Forelimb muscle (tissue), 1 donor: Measurements from ENCODE around the gene CDT1. TPM values are rescaled to one million over a fixed set of nuclear protein-coding genes. Genes with fewer than 3 reads are reported as not detected.

Source experiments
- DNase-seq: peaks from one replicate; pipeline ENCODE4 v3.0.0-alpha.2; 2013; ENCODE audit warnings: low read depth
- polyA plus RNA-seq: library from polyadenylated mRNA; unstranded; fragments of 120-200 nt; gene quantifications from one replicate; pipeline ENCODE4 v1.2.1, GENCODE V29; 2013; ENCODE audit not compliant: insufficient read length

The CDT1 gene
- polyA plus RNA-seq, 1 donor = 5.6 TPM

DNA sequence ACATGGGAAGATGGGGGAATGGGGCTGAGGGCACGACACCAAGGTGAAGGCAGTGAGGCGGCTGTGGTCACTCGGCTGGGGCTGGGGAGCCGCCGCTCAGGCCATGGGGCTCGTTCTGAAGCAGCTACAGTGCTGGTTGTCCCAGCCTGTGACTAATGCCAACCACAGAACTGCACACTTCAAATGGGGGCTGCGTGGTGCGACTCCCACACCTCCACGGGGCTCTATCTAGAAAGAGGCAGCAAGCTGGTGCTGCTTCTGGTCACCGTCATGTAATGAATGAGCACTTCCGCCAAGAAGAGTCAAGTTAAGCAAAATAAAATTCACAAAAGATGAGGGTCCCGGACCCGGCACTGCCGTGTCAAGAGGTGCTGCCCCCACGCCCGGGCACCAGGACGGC, 33.2 kb downstream of the CDT1 start:
- DNase-seq = no peak

DNA sequence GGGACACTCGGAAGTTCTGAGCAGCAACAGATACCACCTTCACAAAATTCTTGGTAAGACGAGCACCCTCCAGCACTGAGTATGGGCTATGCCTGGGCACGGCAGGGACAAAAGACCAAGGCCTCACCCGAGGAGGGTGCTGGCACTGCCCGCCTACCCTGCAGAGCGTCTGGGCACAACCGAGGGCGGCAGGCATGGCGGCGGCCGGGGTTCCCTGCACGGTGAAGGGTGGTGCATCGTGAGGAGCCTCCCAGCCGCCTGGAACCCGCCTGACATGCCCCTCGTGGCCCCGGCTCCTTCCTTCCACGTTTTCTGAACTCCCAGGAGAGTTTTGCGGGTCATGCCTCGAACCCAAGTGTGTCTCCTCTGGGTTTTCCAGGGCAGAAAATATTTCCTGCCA, 34.2 kb downstream of the CDT1 start:
- no peak for DNase-seq

DNA sequence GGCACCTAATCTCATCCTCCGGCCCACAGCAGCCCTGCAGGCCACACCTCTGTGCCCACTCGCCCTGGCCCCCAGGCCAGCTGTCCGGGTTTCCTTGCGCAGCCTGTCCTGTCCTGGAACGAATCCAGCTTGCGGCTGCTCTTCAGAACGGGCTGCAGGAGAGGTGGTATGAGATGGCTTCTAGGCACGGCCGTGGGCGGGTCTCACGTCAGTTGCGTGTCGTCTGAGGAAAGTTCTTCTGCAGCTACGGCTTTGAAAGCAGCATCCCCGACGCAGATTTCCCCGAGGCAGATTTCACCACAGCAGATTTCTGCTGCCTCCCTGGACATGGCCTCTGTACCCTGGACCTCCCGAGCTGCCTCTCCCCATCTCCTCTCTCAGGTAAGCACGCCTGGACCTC, 35.0 kb downstream of the CDT1 start:
- DNase-seq = no peak

DNA sequence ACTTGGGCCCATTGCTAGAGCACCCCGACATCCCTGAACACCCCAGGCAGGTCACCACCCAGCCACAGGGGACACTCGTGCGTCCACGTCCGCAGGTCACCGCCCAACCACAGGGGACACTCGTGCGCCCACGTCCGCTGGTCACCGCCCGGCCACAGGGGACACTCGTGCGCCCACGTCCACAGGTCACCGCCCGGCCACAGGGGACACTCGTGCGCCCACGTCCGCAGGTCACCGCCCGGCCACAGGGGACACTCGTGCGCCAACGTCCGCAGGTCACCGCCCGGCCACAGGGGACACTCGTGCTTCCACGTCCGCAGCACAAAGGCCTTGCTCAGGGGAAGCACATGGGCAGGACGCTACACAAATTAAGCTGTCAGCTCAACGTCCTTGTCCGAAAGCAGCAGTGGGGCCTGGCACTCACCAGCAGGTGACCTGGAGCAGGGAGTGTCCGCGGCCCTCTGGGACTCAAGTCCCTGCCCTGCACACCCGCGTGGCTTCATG, 35.5 kb downstream of the CDT1 start:
- DNase-seq = no peak

DNA sequence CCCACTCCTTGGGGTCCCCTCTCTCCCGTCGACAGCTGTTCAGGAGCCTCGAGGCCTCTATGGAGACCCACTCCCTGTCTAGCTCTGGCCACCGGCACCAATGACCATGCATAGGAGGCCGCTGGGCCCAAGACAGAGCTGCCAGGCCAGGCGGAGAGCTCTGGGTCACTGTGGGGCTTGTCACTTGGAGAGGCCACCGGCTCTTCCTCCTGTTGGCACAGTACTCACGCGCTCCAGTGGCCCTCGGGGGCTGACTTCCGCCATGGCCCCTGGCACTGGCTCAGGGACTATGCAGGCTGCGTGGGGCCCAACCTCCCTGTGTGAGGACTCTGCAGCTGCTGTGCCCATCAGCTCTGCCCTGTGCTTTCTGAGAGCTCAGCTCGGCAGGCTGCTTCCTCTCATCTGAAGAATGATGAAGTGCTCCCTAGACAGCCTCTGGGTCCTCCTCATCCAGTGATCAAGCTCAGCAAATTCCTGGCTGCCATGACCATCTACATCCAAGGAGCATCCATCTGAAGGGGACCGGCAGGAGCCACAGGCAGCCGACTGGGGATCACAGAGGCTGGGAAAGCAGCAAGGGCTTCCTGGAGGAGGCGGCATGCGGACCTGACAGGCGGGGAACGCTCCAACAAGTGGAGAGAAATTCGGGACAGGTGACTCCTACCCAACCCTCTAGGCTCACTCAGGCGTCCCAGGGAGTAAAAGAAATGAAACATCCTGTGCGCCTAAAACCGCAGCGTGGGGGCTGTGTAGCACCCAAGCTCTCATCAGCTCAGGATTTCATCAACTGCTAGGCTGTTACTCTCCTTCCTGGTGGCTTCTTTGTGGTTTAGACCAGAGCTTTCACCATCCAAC, 36.4 kb downstream of the CDT1 start:
- DNase-seq = no peak

DNA sequence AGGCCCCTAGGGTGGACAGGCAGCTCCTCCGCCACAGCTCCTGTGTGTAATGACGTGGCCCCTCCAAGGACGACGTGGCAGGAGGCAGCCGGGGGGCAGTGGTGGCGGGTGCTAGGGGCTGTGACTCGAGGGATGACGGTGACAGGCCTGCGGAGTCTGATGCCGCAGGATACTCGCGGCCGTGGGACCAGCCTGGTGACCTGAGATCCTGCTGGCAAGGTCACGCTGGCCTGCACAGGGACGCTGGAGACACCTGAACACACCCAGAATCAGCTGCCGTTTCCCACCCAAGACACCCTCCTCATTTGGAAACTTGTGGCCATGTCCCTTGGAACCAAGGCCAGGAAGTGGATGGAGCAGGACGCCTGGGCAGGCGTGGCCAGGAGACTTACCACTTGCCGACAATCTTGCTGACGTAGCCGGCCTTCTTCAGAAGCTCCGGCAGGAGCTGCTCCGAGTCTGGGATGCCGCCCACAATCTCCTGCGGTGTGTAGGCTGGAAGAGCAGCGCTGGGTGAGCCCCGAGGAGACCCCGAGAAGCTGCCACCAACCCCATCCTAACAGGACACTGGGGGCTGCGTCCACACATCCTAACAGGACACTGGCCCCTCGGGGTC, 37.1 kb downstream of the CDT1 start:
- no peak for DNase-seq

DNA sequence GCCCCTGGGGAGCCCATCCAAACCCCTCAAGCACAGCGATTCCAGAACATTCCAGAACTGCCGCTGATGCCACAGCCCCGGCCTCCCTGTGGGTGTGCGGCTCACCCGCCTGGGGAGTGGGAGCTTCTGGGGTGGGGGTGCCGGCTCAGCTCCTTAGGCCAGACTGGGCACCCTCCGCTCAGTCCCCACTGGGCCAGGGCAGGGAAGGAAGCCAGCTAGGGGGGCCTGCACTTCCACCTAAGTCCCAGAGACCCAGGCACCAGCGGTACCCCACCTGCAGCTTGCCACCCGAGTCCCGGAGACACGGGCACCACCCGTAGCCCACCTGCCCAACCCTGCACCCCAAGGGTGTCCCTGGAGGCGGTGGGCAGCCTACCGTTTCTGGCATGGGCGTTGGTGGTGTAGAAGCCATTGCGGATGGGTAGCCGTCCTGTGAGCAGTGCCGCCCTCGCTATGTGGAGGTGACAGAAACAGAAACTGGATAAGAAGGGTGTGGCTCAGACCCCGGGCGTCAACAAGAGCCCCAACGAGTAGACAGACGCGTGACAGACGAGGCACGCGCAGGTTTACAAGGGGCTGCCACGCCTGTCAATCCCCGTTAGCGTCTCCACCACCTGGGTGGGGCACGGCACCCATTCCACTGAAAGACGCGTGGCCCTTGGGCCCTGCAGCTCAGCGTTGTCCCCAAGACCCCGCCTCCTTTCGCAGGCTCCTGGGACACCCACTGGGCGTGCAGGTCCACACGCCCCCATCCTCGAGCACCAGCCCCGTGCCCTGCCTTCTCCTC, 38.1 kb downstream of the CDT1 start:
- no peak for DNase-seq

DNA sequence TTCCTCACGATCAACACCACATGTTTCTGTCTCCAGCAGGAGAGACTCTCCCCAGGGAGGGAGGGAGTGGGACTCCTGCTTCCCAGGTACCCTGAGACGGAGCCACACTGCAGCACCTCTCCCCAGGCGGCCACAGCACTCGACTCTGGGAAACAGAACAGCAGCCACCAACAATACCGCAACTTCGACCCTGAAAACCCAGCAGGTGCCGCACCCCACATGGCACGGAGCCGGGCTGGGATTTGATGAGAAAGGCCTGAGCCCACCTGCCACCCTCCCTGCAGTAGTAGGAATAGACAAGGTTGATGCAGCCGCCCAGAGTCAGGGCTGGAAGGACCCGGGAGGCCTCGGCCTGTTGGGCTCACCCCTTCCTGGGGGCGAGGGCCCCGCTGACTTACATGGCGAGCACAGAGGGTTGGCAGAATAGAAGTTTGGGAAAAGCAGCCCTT, 38.7 kb downstream of the CDT1 start:
- no peak for DNase-seq

DNA sequence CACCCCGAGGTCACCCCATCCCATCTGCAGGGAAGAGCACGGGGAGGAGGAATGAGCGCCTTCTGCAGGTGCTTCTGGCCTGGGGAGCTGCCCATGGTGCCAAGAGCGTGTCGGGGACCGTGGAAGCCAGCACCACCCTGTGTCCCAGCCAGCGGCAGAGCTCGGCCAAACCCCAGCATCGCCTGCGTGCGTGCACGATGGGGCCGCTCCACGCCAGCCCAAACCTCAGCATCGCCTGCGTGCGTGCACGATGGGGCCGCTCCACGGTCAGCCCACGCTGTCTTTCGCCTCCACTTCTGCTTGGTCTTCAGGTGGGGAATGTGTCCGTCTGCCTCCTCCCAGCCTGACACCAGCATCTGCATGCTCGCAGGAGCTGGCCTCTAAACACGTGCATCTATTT, 39.2 kb downstream of the CDT1 start:
- no peak for DNase-seq

DNA sequence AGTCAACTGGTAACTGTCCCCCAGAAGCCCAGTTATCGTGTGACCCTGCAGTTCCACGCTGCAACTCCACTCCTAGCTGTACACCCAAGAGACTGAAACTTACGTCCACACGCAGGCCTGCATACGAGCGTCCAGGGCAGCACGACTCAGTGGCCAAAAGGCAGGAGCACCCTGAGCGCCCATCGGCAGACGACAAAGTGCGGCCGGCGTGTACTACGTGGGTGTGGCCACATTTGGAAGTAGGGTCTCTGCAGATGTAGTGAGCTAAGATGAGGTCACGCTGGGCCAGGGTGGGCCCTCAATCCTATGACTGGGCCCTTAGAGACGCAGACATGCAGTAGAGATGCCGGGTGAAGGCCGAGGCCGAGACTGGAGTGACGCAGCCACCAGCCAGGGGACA, 39.7 kb downstream of the CDT1 start:
- no peak for DNase-seq

DNA sequence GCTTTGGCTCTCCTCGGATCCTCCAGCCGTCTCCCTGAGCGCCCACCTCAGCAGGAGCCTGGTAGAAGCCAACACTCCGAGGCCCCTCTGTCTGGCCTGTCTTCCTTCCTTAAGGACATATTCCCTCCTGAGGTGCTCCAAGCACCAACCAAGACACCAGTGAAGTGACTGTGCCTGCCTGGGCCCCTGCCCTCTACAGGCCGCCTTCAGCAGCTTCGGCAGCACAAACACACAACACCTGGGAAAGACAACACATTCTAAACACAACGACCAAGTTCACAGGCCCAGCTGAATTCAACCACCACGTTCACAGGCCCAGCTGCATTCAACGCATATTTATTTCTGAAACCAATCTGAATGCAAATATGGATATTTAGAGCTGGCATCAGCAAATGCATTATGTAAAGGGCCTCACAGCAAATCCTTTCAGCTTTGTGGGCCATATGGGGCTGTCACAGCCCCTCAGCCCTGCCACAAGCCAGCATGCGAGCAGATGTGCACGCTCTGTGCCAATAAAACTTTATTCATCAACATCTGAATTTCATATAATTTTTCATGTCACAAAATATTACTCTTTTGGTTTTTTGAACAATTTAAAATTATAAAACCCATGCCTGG, 40.9 kb downstream of the CDT1 start:
- DNase-seq = no peak

DNA sequence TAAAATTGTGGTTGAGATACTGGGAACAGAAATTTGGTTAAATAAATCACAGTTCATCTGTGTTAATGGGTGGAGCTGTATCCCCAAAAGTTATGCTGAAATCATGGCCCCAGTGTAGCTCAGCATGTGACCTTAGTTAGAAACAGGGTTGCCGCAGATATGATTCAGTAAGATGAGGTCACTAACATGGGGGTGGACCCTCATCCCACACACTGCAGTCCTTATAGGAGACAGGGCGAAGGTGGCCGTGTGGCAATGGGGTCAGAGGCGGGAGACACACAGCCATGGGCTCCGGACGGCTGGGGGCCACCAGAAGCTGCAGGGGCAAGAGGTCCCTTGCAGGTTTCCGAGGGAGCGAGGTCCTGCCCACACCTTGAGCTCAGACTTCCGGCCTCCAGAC, 42.5 kb downstream of the CDT1 start:
- DNase-seq = no peak

DNA sequence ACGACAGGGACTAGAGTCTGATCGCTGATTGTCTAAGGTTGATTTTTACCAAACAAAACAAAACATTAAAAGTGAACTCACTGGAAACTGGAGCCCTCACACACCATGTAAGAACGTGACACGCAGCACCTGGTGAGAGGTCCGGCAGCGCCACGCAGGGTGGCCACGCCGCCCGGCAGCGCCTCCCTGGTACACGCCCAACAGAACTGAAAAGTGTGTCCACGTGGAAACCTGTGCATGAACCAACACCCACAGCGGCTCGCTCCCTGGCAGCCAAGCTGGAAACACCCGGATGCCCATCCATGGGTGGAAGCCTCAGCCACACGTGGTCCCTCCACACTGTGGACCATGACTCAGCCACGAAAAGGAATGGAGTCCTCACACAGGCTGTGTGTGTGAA, 44.1 kb downstream of the CDT1 start:
- no peak for DNase-seq

DNA sequence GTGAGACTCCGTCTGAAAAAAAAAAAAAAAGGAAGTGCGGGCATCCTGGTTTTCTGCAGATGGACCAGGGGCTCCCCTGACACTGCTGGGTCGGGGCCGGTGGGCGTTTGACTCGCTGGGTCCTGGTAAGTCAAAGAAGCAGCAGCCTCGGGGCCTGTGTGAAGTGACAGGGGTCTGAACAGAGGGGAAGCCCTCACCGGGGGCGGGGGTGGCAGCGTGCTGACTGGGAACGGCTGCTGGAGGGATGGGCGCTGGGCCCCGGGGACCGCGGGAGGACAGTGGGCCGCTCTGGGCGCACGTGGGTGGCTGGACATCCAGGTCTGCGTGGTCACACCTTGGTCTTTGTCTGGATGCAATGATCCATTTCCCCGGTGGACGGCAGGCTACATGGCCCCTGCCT, 45.0 kb downstream of the CDT1 start:
- no peak for DNase-seq

DNA sequence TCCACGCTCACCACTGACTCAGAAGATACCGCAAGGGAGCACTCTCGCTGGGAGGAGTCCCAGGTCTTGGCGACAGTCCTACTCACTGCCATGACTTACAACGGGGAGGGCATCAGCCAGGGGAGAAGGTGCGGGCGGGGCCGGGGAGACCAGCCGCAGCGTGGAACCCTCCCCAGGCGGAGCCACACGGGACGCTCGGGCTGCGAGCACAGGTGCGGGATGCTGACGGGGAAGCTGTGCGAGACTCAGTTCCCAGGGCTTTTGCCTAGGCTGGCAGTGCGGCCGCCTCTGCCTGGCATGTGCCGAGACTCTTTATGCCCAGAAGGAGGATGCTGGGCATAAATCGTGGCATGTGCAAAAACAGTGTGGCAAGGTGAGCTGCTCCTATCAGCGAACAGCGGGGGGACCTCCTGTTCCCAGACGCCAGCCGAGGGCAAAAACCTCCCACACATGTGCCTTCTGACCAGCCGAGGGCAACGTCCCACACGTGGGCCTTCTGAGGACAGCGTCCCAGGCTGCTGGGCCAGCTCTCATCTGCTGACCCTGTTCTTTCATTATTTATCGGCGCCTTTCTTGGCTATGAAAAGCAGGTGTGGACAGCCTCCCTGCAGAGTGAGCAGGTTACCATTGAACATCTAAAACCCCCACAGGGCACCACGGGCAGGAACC, 47.1 kb downstream of the CDT1 start:
- DNase-seq = no peak

DNA sequence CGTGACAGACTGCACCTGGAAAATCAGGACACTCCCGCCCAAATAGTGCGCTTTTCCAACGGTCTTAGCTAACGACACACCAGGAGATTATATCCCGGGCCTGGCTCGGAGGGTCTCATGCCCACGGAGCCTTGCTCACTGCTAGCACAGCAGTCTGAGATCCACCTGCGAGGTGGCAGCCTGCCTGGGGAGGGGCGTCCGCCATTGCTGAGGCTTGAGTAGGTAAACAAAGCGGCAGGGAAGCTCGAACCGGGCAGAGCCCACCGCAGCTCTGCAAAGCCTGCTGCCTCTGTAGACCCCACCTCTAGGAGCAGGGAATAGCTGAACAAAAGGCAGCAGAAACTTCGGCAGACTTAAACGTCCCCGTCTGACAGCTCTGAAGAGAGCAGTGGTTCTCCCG, 48.0 kb downstream of the CDT1 start:
- DNase-seq = no peak

DNA sequence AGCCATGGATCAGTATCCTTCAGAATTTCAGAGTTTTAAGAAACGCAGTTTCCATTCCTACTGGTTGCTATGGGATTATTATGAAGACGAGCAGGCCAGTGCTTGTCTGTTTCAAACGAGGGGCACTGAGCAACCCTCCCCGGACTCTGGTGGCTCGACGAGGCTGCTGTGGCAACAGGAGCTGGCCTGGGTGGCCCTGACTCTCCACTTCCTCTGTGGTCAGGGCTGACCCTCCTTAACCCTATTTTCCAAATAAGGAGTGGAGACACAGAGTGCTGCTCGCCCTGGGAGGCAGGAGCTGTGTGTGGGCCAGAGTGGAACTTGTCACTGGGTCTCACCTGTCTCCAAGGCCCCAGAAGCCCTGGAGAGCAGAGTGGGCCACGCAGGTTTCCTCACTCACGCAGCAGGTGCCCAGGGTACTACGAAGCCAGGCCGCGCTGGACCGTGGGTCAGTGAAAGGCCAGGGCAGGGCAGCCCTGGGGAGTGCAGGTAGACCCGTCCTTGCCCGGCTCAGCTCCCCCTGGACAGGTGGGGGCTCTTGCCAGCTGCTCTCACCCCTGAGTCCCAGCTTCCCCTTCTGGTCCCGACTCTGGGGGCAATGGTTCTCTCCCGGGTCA, 49.8 kb downstream of the CDT1 start:
- no peak for DNase-seq

DNA sequence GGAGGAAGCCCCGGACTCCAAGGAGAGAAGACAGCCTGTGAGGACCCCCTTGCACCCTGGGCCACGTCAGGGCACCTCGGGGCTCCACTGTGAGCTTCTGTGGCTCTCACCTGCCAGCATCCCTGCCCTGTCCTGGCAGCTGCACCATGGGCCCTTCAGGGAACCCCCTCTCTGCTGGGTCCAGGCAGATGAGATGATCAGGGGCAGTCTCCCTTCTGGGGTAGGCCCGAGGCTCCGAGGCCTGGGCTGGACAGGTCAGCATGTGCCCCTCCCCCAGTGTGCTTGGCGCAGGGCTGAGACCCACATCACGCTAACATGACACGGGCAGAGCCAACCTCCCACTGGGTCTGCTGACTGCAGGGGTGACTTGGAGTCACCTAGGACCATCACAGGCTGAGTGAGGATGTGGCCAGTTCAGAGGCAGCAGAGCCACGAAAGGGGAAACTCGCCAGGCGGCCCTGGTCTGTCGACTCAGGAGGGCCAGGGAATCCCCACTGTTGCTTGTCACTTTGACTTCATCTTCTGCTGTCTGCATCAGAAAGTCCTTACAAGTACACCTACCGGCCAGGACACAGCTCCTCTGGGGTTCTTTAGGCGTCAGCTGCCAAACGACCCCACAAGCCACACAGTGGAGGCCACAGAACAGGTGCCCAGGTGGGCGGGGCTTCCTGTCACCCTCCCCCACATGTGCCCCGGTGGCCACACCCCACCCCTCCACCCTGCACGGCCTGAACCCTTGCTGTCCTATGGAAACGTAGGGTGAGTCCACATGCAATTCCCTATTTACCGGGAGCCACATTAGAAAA, 50.9 kb downstream of the CDT1 start:
- no peak for DNase-seq

DNA sequence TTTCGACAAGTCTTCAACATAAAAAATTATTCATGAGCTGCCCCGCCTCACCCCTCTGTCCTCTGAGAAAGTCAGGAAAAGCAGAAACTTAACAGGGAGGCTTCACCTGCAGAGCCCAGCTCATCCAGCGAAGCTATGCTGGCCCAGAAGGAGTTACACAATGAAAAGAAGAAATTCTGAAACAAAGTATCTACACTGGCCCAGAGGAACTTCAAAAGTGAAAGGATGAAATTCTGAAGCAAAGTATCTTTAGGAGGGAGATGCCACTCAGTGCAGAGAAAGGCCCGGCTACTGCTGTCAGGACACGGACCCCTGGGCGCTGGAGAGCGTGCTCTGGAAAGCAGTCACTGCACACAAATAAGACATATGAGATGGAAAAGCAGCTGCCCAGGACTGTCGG, 51.6 kb downstream of the CDT1 start:
- no peak for DNase-seq

DNA sequence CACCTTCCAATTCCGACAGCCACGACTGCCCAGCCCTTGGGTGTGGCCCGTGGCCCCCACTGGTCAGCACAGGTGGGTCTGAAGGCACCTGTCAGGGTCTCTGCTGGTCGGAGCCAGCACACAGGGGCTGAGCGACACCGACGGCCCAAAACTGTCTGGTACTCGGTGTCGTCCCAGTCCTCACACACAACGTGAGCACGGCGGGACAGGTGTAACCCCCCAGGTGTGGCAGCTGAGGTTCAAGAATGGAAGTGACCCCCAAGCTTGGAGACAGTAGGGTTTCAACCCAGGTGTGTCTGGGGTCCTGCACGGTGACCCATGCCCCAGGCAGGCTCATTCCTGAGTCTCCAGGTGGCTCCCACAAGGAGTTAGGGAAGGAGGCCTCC, 52.1 kb downstream of the CDT1 start:
- no peak for DNase-seq
